PC-3 (cell line): ENCODE results near the gene THUMPD3.

ENCODE experiments used
- CTCF ChIP-seq: fragments of 300-600 bp; sonication (generic); conservative IDR thresholded peaks from 2 replicates; pipeline ENCODE4 v1.5.1; 2017; ENCODE audit warnings: antibody characterized with exemption, low read depth, mild to moderate bottlenecking, low read length
- EZH2phosphoT487 ChIP-seq: fragments of 300-600 bp; sonication (generic); IDR thresholded peaks from 2 replicates; pipeline ENCODE4 v1.6.1; 2018; ENCODE audit warnings: mild to moderate bottlenecking, antibody characterized with exemption, low read length, borderline replicate concordance

- TF ChIP-seq EZH2phosphoT487 (no peak), CTCF (no peak)
Measured at GRCh38 chr3:9390265-9390888, 27.5 kb downstream of the THUMPD3 start.
